ENCODE data around the gene TXK.
A peak's percentile ranks its signal among the peaks of the same experiment; 100 is the strongest.

The TXK gene

DNA sequence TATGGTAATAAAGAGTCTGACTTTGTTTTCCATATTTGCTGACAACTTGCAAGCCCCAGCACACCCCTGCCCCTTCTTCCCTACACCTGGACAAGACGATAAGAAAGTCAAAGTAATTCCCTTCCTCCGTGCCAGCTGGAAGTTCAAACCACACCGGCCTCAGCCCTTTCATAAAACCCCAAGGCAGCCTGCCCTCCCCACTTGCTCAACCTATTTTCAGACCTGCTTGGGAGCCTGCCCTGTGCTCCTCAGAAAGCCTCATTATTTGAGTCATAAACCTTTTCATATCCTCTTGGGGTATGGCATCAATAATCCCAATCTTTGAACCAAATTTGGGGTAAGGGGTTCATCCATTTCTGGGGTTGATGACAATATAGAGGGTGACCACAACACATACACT is 88.0 kb downstream of the TXK start:
- DNase-seq, result no peak

GRCh38 chr4:48044298-48044697 is 89.8 kb downstream of the TXK start:
- no peak for DNase-seq

DNA sequence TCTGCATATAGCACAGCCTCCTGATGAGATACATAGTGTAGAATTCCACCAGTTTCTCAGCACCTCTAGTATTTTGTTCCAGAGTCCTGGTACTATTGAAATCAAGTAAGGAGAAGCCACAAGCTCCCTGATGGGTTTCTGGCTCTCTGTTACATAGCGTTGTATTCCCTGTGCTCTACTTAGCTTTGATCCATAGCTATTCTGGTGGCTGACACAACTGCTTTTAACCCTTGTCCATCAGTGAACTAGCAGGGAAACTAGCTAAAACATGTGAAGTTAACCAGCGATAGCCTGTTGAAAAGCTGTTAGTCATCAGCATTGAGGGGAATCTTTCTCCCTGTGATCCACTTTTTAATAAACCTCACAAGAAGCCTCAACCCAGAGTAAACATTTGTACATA is 90.5 kb downstream of the TXK start:
- DNase-seq, result no peak

DNA sequence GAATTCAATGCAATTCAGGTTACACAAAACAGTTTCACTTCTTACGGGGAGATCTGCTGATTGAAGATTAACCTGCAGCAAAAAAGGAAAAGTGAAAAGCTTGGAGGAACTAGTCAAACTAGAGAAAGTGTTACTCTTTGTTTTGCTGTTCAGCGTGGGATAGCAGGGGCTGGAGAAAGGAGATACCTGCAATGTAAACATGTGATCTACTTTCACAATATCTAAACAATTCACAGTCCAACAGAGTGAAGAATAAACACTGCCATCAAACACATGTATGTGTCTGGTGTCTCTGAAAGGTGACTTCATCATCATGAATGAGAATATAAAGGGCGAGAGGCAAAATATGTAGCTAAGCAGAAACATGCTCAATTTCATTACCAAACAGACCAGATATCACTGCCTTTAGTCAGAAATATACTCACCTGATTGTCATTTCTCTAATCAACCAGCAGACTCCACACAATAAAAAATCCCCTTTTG is 91.0 kb downstream of the TXK start:
- no peak for DNase-seq

DNA sequence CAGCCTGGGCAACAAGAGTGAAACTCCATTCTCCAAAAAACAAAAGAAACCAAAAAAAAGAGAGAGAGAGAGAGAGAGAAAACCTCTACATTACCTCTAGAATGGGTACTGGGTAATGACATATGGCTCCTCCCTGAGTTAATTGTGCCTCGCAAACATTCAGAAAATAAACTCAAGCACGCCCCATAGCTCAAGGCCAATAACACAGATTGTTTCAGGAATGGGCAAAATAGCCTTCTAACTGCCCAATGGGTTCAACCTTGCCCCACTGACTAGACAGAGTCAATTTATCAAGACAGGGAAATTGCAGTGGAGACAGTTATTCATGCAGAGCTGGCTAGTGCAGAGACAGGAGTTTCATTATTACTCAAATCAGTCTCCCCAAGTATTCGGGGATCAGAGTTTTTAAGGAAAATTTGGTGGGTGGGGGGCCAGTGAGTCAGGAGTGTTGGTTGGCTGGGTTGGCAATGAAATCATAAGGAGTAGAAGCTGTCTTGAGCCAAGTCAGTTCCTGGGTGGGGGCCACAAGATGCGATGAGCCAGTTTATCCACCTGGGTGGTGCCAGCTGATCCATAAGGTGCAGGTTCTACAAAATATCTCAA is 92.4 kb downstream of the TXK start:
- DNase-seq, result no peak

GRCh38 chr4:48039561-48039960 is 94.5 kb downstream of the TXK start:
- no peak for DNase-seq

GRCh38 chr4:48038666-48039065 is 95.4 kb downstream of the TXK start:
- DNase-seq, result no peak

- DNase-seq, result no peak
These were observed 97.0 kb downstream of the TXK start for GRCh38 chr4:48037117-48037462.

- DNase-seq, result no peak
These were observed 98.1 kb downstream of the TXK start for GRCh38 chr4:48035952-48036351.

GRCh38 chr4:48033825-48034413 is 100.1 kb downstream of the TXK start:
- no peak for DNase-seq

DNA sequence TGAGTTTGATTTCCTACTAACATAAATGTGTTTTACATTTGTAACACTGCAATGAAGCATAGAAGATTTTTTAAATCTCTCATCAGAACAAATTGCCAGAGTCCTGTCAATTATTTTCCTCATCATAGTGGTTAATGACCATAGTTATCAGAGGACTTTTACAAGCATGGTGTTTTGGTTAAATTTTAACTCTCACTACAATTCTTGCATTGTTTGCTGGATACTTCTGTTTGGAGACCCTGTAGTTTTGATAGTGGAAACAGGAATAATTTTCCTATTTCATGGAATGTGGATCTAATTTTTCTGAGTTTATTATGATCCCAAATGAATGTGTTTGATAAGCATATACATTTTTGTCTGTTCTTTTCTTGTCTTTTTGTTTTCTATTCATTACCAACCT is 100.6 kb downstream of the TXK start:
- no peak for DNase-seq

DNA sequence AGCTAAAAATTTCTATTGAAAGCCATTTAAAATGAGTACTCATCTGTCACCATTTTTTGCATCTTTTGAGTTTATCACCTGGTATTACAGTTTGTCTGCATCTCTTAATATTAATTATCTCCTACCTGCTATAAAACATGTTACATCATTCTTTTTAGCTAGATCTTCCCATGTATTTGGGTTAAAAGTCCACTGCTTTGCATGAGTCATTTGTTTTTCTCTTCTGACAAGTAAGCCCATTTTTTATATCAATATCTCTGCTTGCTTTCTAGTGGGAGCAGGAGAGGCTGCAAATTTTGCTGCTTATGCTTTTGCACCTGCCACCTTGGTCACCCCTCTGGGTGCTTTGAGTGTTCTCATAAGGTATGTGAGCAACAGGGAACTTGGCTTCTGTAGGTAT is 101.3 kb downstream of the TXK start:
- no peak for DNase-seq

DNA sequence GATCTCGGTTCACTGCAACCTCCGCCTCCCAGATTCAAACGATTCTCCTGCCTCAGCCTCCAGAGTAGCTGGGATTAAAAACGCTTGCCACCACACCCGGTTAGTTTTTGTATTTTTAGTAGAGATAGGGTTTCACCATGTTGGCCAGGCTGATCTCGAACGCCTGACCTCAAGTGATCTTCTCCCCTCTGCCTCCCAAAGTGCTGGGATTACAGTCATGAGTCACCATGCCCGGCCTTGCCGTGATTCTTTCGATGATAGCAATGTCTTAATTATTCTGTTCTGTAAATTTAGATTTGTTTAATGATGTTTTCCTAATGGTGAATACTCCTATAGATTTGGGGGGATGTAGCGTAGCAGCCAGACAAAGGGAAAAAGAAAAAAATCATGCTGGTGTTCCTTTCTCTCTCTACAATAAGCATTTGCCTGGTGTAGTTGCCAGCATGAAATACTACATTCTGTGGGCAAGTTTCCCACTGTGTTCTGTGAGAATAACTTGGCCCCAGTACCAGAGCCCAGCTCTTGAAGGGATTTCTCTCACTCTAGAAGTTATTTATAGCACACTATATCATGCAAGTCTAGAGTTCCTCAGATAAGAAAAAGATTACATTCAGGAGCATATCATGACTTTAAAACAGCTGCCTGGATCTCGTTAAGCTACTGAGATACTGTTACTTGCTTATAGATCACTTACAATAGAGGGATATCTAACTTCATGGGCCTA is 102.1 kb downstream of the TXK start:
- DNase-seq, result no peak

GRCh38 chr4:48030470-48030869 is 103.6 kb downstream of the TXK start:
- no peak for DNase-seq

- DNase-seq, result no peak
These were observed 105.4 kb downstream of the TXK start for GRCh38 chr4:48028696-48029095.

DNA sequence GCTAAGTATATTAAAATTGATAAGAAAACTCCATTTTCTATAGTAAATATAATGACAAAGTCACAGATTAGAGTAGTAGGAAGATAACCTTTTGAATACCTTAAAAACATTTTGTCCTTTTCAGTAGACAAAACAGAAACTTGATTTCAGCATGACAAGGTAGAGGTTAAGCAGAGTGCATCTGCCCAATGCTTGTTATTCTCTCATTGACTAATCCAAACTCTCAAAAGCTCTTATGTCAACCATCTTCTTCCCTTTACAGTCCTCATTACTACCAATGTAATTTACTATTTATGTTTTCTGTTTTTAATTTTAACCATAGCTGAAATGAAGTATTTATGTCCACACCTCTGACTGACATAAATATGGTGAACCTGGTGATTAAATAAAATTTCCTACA is 106.4 kb downstream of the TXK start:
- DNase-seq, result no peak

GRCh38 chr4:48025005-48025404 is 109.0 kb downstream of the TXK start:
- no peak for DNase-seq

DNA sequence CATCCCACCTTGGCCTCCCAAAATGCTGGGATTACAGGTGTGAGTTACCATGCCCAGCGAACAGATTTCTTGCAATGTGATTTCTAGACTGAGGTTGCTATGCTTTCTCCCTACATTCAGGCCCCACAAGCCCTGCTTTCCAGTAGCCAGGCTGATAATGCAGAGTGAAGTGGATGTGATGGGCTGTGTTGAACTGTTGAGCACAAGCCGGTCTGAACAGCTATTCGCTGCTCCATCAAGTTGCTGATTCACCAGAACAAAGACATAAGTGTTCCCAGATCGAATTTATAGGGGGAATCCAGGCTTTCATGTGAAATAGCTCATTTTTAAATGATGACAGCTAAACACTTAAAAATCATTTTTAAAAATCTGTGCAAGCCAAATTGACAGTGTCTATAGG is 109.5 kb downstream of the TXK start:
- DNase-seq, result no peak

- DNase-seq, result no peak
These were observed 111.8 kb downstream of the TXK start for GRCh38 chr4:48022192-48022799.

DNA sequence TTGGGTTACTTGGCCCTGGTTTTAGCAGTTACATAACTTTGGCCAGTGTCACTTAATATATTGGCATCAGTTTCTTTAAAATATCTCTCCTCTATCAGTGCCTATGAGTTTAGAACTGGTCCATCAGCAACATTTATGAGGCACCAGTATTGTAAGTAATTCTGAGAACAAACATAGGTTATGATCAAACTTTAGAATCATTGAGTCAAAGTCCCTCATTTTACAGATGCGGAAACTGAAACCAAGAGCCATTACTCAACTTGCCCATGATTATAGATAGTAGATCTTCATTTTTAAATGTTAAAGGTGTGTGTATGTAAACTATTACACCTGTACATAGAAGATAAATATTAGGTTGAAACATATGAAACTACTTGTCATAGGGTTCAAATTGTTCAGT is 113.0 kb downstream of the TXK start:
- no peak for DNase-seq

- no peak for DNase-seq
These were observed 115.9 kb downstream of the TXK start for GRCh38 chr4:48018112-48018511.

DNA sequence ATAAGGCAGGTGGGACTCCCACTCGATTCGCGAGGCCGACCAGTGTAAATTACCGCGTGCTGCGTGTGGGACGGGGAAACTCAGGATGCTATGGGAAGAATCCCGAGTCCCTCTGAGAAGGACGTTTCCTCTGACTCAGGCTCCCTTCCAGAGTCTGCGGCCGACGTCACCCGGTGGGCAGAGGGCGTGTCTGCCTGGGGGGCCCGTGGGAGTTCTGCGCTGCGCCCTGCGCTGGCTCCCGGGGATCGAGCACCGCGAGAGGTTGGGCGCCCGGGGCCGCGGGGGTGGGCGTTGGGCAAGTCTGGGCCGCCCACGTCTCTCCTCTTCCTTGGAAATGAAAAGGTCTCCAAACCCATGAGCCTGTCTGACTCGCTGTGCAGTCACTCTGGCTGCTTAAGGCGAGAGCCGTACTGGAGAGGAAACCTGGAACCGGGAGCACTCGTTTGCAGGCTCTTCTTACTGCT is 116.9 kb downstream of the TXK start:
- peak; percentile 84 for DNase-seq

Measured in T1000 (cell line).